Keratinocyte (primary cell): ENCODE measurements around the gene ELAVL1.

Source experiments
- EZH2 ChIP-seq: IDR thresholded peaks from one replicate; pipeline ENCODE4 v1.6.1; 2012; ENCODE audit warnings: inconsistent platforms, mild to moderate bottlenecking, low read length, moderate library complexity
- TF ChIP-seq, protein P1 (sequence below), 3 experiments: IDR thresholded peaks in 1 of 3; conservative IDR thresholded peaks in 1 of 3; optimal IDR thresholded peaks in 1 of 3; 2 replicates in 2 of 3; 3 replicates in 1 of 3; pipeline versions ENCODE3 to v1.5.1; 2011; ENCODE audit warnings: low read length in 3 of 3, mild to moderate bottlenecking in 3 of 3, moderate library complexity in 2 of 3, control low read depth in 1 of 3, inconsistent platforms in 1 of 3; ENCODE audit not compliant: insufficient read depth in 2 of 3; ENCODE audit errors: extremely low read depth in 1 of 3

DNA sequence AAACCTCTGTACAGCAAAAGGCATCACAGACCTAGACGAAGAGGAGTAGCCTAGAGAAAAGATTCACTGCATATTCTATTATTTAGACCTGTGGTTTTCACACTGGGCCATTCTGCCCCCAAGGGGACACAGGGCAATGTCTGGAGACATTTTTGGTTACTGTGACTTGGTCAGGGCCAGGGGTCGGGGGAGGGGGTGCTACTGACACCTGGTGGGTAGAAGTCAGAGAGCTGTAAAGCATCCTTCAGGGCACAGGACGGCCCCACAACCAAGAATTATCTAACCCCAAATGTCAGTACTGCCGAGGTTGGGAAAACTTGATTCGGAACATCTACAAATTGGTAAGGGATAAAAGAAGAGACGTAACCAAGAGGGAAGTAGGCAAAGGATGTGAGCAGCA, 11.3 kb downstream of the ELAVL1 start:
- TF ChIP-seq, protein P1, sequence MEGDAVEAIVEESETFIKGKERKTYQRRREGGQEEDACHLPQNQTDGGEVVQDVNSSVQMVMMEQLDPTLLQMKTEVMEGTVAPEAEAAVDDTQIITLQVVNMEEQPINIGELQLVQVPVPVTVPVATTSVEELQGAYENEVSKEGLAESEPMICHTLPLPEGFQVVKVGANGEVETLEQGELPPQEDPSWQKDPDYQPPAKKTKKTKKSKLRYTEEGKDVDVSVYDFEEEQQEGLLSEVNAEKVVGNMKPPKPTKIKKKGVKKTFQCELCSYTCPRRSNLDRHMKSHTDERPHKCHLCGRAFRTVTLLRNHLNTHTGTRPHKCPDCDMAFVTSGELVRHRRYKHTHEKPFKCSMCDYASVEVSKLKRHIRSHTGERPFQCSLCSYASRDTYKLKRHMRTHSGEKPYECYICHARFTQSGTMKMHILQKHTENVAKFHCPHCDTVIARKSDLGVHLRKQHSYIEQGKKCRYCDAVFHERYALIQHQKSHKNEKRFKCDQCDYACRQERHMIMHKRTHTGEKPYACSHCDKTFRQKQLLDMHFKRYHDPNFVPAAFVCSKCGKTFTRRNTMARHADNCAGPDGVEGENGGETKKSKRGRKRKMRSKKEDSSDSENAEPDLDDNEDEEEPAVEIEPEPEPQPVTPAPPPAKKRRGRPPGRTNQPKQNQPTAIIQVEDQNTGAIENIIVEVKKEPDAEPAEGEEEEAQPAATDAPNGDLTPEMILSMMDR (optimal IDR thresholded peaks at IDR 0.05 in 1 of 3, IDR thresholded peaks at IDR 0.05 in 1 of 3, conservative IDR thresholded peaks at IDR 0.05 in 1 of 3; ENCODE audit: extremely low read depth in 1 of 3, insufficient read depth in 2 of 3, low read length in 3 of 3), result no peak
- TF ChIP-seq EZH2, result no peak
